ENCODE results near the gene CBX7. TPM values are rescaled to one million over a fixed set of nuclear protein-coding genes. Genes with fewer than 3 reads are reported as not detected.

Gene CBX7
- total RNA-seq, 1 experiment from 2014 or later: 3.7 TPM

DNA sequence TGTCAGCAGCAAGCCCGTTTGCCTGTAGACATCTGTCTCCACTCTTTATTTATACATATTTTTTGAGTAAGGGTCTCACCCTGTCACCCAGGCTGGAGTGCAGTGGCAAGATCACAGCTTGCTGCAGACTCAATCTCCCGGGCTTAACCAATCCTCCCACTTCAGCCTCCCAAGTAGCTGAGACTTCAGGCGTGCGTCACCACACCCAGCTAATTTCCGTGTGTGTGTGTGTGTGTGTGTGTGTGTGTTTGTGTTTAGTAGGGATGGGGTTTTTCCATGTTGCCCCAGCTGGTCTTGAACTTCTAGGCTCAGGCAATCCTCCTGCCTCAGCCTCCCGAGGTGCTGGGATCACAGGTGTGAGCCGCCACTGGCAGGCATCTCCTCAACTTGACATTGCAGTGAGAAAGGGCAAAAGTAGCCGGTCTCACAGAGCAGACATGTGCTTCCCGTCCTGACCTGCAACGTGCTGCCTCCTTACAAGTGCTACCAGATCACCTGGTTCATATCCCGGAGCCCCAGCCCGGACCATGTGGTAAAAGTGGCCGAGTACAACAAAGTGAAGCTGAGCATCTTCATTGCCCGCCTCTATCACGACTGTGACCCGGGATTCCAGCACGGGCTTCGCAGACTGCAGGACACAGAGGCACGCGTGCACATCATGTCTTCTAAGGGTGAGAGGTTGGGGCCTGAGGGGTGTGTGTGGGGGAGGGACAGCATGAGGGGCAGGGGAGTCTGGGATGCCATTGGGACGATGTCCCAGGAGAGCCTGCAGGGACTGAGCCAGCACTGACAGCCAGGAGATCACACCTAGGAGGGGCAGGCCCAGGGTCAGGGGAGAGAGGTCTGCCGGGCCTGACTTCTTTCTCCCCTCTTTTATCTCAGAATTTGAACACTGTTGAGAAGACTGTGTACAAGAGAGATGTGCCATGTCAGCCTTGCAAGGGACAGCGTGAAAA is 61.1 kb downstream of the CBX7 start:
- Histone ChIP-seq H2BK120ac (ENCODE audit: low read depth, low read length, poor library complexity, severe bottlenecking) (no peak overlapping the region), H4K5ac (ENCODE audit: insufficient read length, low read depth, low read length) (no peak overlapping the region), H3K4me2 (ENCODE audit: insufficient read depth, insufficient read length, low read length) (no peak overlapping the region), H3K18ac (ENCODE audit: insufficient read length, low read depth, low read length) (no peak overlapping the region), H2BK5ac (ENCODE audit: insufficient read length, low read length) (no peak overlapping the region), H3K4me1 (ENCODE audit: insufficient read depth, low read length) (peaks cover 4% of the 10 kb centered on the region; the same call in 1 of the 2 replicates), H3K79me2 (ENCODE audit: insufficient read depth, low read length) (0 out of 2 replicates have a peak, but pooled peaks cover 2% of the 10 kb centered on the region), H4K8ac (replicated peaks; ENCODE audit: insufficient read length, low read depth, low read length) (no peak overlapping the region), H3K14ac (ENCODE audit: insufficient read depth, low read length) (no peak overlapping the region), H3T11ph (ENCODE audit: low read length) (no peak overlapping the region), H3K27ac (ENCODE audit: insufficient read length, low read depth, low read length) (no peak overlapping the region), H3K56ac (ENCODE audit: insufficient read length, low read depth, low read length) (no peak overlapping the region), H2AK5ac (ENCODE audit: insufficient read length, low read length) (no peak overlapping the region), H4K91ac (ENCODE audit: insufficient read length, low read depth, low read length) (no peak overlapping the region), H3K79me1 (ENCODE audit: insufficient read depth, low read depth, low read length, poor library complexity, severe bottlenecking) (no peaks in the 10 kb centered on the region), H4K20me1 (ENCODE audit: control insufficient read depth, insufficient read depth, insufficient read length) (peaks cover 2% of the 10 kb centered on the region), H3K9ac (ENCODE audit: extremely low read depth, insufficient read length, low read length) (no peak overlapping the region), H3K27me3 (ENCODE audit: insufficient read depth, low read length) (no peaks in the 10 kb centered on the region), H2BK15ac (ENCODE audit: low read depth, low read length) (no peak overlapping the region), H3K23ac (ENCODE audit: insufficient read length, low read depth, low read length) (no peak overlapping the region), H3K9me3 (ENCODE audit: control insufficient read depth, low read depth, low read length) (no peaks in the 10 kb centered on the region), H2BK20ac (ENCODE audit: low read depth, low read length, poor library complexity, severe bottlenecking) (no peak overlapping the region), H2BK12ac (ENCODE audit: insufficient read length, low read depth, low read length) (no peak overlapping the region), H3K4ac (ENCODE audit: low read depth, low read length) (no peak overlapping the region), H2AFZ (ENCODE audit: low read length) (no peak overlapping the region), H3K23me2 (ENCODE audit: insufficient read length, low read depth, low read length, poor library complexity, severe bottlenecking) (no peaks in the 10 kb centered on the region)
- TF ChIP-seq, protein P1, sequence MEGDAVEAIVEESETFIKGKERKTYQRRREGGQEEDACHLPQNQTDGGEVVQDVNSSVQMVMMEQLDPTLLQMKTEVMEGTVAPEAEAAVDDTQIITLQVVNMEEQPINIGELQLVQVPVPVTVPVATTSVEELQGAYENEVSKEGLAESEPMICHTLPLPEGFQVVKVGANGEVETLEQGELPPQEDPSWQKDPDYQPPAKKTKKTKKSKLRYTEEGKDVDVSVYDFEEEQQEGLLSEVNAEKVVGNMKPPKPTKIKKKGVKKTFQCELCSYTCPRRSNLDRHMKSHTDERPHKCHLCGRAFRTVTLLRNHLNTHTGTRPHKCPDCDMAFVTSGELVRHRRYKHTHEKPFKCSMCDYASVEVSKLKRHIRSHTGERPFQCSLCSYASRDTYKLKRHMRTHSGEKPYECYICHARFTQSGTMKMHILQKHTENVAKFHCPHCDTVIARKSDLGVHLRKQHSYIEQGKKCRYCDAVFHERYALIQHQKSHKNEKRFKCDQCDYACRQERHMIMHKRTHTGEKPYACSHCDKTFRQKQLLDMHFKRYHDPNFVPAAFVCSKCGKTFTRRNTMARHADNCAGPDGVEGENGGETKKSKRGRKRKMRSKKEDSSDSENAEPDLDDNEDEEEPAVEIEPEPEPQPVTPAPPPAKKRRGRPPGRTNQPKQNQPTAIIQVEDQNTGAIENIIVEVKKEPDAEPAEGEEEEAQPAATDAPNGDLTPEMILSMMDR (conservative IDR thresholded peaks at IDR 0.05): no peak
- DNase-seq: no peak
- H3K27me3 Mint-ChIP-seq (ENCODE audit: low read depth): peaks cover 13% of the 10 kb centered on the region
- no peak overlapping the region for H3K4me3 Mint-ChIP-seq
- no peak overlapping the region for H3K27ac Mint-ChIP-seq
- peaks cover 9 to 26% of the 10 kb centered on the region in 2 experiments for H3K4me1 Mint-ChIP-seq
- H3K36me3 Mint-ChIP-seq (ENCODE audit: insufficient read depth in 1 of 3, low read depth in 3 of 3): no peaks in the 10 kb centered on the region
- no CpG with 5 or more reads among the region's 23 CpGs for WGBS (ENCODE audit: extremely low coverage, insufficient read length, low lambda C conversion rate)
- H3K9me3 Mint-ChIP-seq: no peaks in the 10 kb centered on the region; a peak in 1 of 5 replicates

Measured in H9 (cell line).